ENCODE measurements around the gene CRISP3. TPM values are rescaled to one million over a fixed set of nuclear protein-coding genes. Genes with fewer than 3 reads are reported as not detected.
"Not testable (repeated sequence)": the region's sequence is repeated elsewhere in the genome, so short reads cannot be mapped to it uniquely, and the experiment has no call there.

Gene CRISP3
- total RNA-seq, 2 experiments from 2014 or later = not detected

DNA sequence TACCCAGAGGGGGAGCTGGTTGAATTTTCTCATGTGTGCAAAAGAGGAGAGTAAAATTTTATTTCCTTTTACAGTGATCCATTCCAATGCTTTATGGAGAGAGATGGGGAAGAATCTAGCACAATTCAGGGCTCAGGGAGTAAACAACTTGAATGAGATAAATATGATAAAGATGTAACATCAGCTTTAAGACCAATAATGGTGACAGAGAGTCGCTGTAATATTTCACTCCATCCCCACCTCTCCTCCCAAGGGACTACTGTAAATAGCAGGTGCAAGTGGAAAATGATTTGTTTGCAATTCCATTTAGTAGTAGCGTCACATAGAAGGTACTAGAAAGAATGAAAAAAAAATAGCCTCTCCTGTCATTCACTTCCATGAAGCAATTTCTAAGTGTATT is 4.8 kb downstream of the CRISP3 start:
- DNase-seq (no peak), ATAC-seq (no peak)
- H3K4me1 Mint-ChIP-seq = no peaks in the 10 kb centered on the region
- H3K27ac Mint-ChIP-seq = no peak overlapping the region
- H3K27me3 Mint-ChIP-seq = no peaks in the 10 kb centered on the region
- ChIA-PET POLR2A (no interaction called here), CTCF (no interaction called here)
- H3K9me3 Mint-ChIP-seq (ENCODE audit: low read depth) = peaks cover 1% of the 10 kb centered on the region
- no peak overlapping the region for H3K4me3 Mint-ChIP-seq
- intact Hi-C loops (cut with DNase I, micrococcal nuclease) = no loop called here
- no peaks in the 10 kb centered on the region for H3K36me3 Mint-ChIP-seq (ENCODE audit: low read depth)

DNA sequence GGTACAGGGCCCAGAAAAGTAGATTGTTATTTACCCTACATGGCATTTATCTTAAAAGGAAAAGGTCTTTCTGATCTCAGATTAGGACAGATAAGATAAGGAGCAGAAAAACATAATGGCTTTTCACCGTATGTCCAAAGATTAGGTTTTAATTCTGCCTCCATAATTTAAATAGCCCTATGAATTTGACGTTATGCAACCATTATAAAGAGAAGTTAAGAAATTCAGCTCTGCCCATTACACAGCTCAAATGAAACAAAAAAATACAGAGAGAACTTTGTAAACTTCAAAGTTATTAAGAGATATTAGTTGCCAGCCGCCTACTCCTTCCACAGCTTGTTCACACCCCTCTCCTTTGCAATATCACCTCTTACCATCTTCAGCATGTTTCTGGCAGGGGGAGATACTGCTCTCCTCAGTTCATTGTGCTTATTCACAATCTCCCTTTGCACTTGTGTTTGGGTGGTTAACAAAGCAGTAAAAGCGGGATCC is 8.1 kb downstream of the CRISP3 start:
- intact Hi-C loops (cut with DNase I, micrococcal nuclease) = no loop called here
- CTCF ChIA-PET = no interaction called here
- DNase-seq (no peak), ATAC-seq (no peak)
- H3K27ac Mint-ChIP-seq = no peak overlapping the region
- peaks cover under 1% of the 10 kb centered on the region for H3K9me3 Mint-ChIP-seq (ENCODE audit: low read depth)
- POLR2A ChIA-PET = no interaction called here
- H3K27me3 Mint-ChIP-seq = no peaks in the 10 kb centered on the region
- no peaks in the 10 kb centered on the region for H3K36me3 Mint-ChIP-seq (ENCODE audit: low read depth)
- H3K4me3 Mint-ChIP-seq = no peak overlapping the region
- no peaks in the 10 kb centered on the region for H3K4me1 Mint-ChIP-seq

DNA sequence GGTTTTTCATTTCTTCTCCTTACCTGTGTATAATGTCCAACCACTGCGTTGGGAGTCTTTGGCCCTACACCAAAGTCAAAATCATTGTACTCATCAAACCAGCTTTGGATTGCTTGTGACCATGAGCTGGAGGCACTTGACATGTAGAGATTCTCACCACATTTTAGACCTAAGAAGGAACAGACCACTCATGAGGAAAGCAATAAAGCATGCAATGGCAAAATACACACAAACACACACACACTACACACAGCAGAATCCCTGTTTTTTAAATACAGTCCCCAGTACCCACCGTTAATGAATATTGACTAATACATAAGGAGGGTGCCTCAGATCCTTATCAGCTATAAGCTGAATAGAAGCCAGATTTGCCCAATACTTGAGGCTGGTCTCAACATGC is 10.5 kb downstream of the CRISP3 start:
- ATAC-seq (no peak), DNase-seq (no peak)
- Mint-ChIP-seq H3K36me3 (ENCODE audit: low read depth) (no peaks in the 10 kb centered on the region), H3K9me3 (ENCODE audit: low read depth) (peaks cover 2% of the 10 kb centered on the region), H3K27me3 (no peaks in the 10 kb centered on the region), H3K4me3 (no peak overlapping the region), H3K27ac (no peak overlapping the region), H3K4me1 (no peaks in the 10 kb centered on the region)
- POLR2A ChIA-PET = no interaction called here
- intact Hi-C loops (cut with DNase I, micrococcal nuclease) = no loop called here
- CTCF ChIA-PET = no interaction called here

DNA sequence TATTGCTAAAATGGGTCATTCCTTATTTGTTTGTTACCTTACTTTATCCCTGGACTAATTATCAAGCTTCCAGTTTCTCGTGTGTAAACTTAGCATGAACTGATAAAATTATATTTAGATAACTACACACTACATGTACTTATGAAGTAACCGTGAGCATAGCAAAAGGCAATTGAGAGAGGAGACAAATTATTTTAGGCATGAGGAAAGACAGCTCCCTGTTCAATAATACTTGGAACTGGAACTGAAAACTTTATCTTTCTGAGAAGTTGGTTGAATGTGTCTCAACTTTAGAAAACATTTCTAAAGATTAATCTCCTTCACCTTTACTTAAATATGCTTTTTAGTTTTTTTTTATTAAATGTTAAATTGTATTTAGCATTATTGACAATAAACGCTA is 11.4 kb downstream of the CRISP3 start:
- H3K4me1 Mint-ChIP-seq = no peaks in the 10 kb centered on the region
- peaks cover 2% of the 10 kb centered on the region for H3K9me3 Mint-ChIP-seq (ENCODE audit: low read depth)
- no peaks in the 10 kb centered on the region for H3K27me3 Mint-ChIP-seq
- POLR2A ChIA-PET = no interaction called here
- no peaks in the 10 kb centered on the region for H3K36me3 Mint-ChIP-seq (ENCODE audit: low read depth)
- DNase-seq (no peak), ATAC-seq (no peak)
- CTCF ChIA-PET = no interaction called here
- no peak overlapping the region for H3K4me3 Mint-ChIP-seq
- H3K27ac Mint-ChIP-seq = no peak overlapping the region
- intact Hi-C loops (cut with DNase I, micrococcal nuclease) = no loop called here

DNA sequence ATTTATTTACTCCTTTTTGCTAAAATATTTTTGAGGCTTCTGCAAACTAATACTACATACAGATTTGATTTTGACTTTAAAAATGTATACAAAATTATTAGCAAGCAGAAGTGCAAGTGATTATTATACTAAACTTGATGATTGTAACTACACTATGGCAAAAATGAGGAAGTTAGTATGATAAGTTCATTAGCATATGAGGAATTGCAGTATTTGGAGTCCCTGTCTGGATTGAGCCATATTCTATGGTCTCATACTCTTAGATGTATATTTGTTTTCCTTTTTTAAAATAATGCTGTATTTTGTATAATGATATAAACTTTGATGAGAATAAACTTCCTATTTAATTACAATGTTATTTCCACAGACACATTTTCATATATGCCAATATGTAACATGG is 13.9 kb downstream of the CRISP3 start:
- H3K27ac Mint-ChIP-seq = no peak overlapping the region

DNA sequence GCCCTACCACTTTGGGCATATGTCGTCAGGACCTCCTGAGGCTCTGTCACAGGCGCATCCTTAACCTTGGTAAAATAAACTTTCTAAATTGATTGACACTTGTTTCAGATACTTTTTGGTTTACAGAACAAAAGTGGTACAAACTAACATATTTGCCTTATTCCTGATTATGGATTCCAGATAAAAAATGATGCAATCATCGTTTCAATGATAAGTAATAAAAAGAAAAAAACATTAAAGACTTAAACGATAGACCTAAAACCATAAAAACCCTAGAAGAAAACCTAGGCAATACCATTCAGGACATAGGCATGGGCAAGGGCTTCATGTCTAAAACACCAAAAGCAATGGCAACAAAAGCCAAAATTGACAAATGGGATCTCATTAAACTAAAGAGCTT is 20.3 kb downstream of the CRISP3 start:
- H3K36me3 Mint-ChIP-seq (ENCODE audit: low read depth); POLR2A ChIA-PET; CTCF ChIA-PET; DNase-seq; ATAC-seq; H3K4me1 Mint-ChIP-seq; H3K27me3 Mint-ChIP-seq; H3K4me3 Mint-ChIP-seq; H3K27ac Mint-ChIP-seq; intact Hi-C loops (cut with DNase I, micrococcal nuclease); H3K9me3 Mint-ChIP-seq (ENCODE audit: low read depth): not testable (repeated sequence)

More for the DNA sequence above, 13.9 kb downstream of the CRISP3 start:
- no peaks in the 10 kb centered on the region for H3K36me3 Mint-ChIP-seq (ENCODE audit: low read depth)
- no peak for ATAC-seq
- ChIA-PET POLR2A (no interaction called here), CTCF (no interaction called here)
- H3K4me3 Mint-ChIP-seq = no peak overlapping the region
- H3K27me3 Mint-ChIP-seq = no peaks in the 10 kb centered on the region
- H3K4me1 Mint-ChIP-seq = no peaks in the 10 kb centered on the region
- no peak for DNase-seq
- peaks cover 7% of the 10 kb centered on the region for H3K9me3 Mint-ChIP-seq (ENCODE audit: low read depth)
- intact Hi-C loops (cut with DNase I, micrococcal nuclease) = no loop called here

DNA sequence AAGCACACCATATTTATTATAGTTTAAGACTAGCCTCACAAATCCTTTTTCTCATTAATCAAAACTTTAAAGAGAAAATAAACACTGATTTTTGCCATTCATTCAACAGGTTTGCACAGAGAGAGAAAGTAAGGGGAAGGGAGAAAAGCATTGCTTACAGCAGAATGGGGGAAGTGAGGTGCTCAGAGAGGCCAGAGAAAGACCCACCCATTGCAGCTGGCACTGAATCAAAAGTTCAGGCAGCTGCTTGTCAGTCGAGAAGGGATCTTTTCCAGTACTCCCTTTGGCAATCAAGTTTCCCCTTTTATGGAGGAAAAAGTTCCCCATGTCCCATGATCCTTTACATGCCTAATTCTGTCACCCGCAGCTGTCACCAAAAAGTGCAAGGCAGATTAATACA is 22.9 kb downstream of the CRISP3 start:
- Mint-ChIP-seq H3K27ac (no peak overlapping the region), H3K27me3 (no peaks in the 10 kb centered on the region), H3K9me3 (ENCODE audit: low read depth) (peaks cover 5% of the 10 kb centered on the region), H3K36me3 (ENCODE audit: low read depth) (no peaks in the 10 kb centered on the region), H3K4me1 (no peaks in the 10 kb centered on the region), H3K4me3 (no peak overlapping the region)
- intact Hi-C loops (cut with DNase I, micrococcal nuclease) = no loop called here
- DNase-seq = no peak
- POLR2A ChIA-PET = no interaction called here
- CTCF ChIA-PET = no interaction called here
- no peak for ATAC-seq

DNA sequence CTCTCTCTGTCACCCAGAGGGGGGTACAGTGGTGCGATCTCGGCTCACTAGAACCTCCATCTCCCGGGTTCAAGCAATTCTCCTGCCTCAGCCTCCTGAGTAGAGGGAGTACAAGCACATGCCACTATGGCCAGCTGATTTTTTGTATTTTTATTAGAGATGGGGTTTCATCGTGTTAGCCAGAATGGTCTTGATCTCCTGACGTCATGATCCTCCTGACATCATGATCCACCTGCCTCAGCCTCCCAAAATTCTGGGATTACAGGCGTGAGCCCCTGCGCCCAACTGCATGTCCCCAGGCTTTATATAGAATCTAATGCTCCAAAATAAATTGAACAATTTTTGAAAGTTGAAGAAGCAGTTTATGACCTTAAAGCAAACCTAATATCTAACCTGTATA is 23.8 kb downstream of the CRISP3 start:
- ChIA-PET CTCF (no interaction called here), POLR2A (no interaction called here)
- Mint-ChIP-seq H3K36me3 (ENCODE audit: low read depth) (no peaks in the 10 kb centered on the region), H3K4me3 (no peak overlapping the region), H3K27ac (no peak overlapping the region), H3K4me1 (no peaks in the 10 kb centered on the region), H3K9me3 (ENCODE audit: low read depth) (peaks cover 2% of the 10 kb centered on the region), H3K27me3 (no peaks in the 10 kb centered on the region)
- ATAC-seq (no peak), DNase-seq (no peak)
- intact Hi-C loops (cut with DNase I, micrococcal nuclease) = no loop called here

DNA sequence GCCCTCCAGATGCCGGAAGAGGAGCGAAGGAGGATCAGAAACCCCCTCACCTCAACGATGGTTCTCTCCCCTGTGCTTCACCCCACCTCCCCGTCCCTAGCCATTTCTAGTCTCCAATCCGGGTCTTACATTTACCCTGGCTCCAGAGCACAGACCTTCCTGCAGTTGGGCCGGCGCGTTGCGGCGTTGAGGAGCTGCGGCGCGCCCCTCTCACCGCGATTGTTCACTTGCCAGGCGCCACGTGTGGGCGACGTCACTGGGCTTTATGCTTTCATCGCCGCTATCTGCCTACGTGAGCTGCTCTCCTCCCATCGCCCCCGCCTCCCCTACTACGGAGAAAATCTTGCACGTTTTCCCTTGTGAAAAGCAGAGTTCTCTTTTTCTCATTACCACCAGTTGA is 30.8 kb downstream of the CRISP3 start, which contains the start of gene CRISP2:
Gene CRISP2 (minus strand): TSS at position 198 of the 400 bp plus-strand sequence. CDS start 4,347 bp downstream, outside the sequence.
- intact Hi-C loops (cut with DNase I, micrococcal nuclease) = no loop called here
- Mint-ChIP-seq H3K36me3 (ENCODE audit: low read depth) (no peaks in the 10 kb centered on the region), H3K27ac (no peak within 1 kb of the TSS), H3K9me3 (ENCODE audit: low read depth) (peaks cover 1% of the 10 kb centered on the region), H3K4me3 (no peak within 1 kb of the TSS), H3K27me3 (no peaks in the 10 kb centered on the region), H3K4me1 (no peaks in the 10 kb centered on the region)
- no peak for DNase-seq
- ChIA-PET POLR2A (no interaction called here), CTCF (interaction anchor here (0.7 kb wide), 1 partner anchor 1367 kb away, joined by 6 read pairs; no protein-coding TSS in a partner anchor)
- no peak for ATAC-seq

DNA sequence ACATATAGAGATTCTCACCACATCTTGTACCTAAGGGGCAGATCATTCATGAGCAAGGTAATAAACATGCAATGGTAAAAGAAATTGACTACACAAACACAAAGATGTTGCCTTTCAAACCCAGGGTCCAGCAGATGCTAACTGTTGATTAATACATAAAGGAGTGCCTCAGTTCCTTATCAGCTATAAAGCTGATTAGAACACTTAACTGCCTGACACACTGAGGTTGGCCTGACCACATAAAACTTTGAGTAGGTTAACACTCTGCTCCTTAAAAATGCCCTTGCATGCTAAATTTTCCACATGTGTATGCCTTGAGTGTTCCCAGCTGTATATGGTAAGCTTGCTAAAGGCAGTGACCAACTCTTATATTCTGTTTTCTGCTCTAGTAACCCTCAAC is 45.7 kb downstream of the CRISP3 start:
- no peak overlapping the region for H3K4me3 Mint-ChIP-seq
- H3K4me1 Mint-ChIP-seq = no peaks in the 10 kb centered on the region
- no peaks in the 10 kb centered on the region for H3K27me3 Mint-ChIP-seq
- no peak for ATAC-seq
- H3K36me3 Mint-ChIP-seq (ENCODE audit: low read depth) = no peaks in the 10 kb centered on the region
- peaks cover 8% of the 10 kb centered on the region for H3K9me3 Mint-ChIP-seq (ENCODE audit: low read depth)
- intact Hi-C loops (cut with DNase I, micrococcal nuclease) = no loop called here
- DNase-seq = no peak
- ChIA-PET CTCF (no interaction called here), POLR2A (no interaction called here)
- H3K27ac Mint-ChIP-seq = no peak overlapping the region

DNA sequence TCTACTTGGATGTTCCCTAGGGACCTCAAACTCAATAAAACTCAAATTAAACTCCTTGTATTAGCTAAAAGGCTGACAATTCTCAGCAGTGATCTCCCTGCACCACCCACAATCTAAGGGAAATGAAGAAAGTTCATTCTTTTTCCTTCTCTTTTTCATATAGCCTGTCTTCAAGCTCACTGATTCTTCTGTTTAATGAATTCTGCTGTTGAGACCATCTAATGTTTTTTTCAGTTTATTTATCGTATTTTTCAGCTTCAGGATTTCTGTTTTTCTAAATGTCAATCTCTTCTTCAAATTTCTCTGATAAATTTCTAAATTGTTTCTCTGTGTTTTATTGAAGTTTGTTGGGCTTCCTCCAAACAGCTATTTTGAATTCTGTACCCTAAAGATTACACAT is 50.7 kb downstream of the CRISP3 start:
- peaks cover 13% of the 10 kb centered on the region for H3K9me3 Mint-ChIP-seq (ENCODE audit: low read depth)
- no peak overlapping the region for H3K4me3 Mint-ChIP-seq
- ATAC-seq (no peak), DNase-seq (no peak)
- no peaks in the 10 kb centered on the region for H3K36me3 Mint-ChIP-seq (ENCODE audit: low read depth)
- intact Hi-C loops (cut with DNase I, micrococcal nuclease) = no loop called here
- ChIA-PET POLR2A (no interaction called here), CTCF (no interaction called here)
- no peaks in the 10 kb centered on the region for H3K4me1 Mint-ChIP-seq
- no peak overlapping the region for H3K27ac Mint-ChIP-seq
- peaks cover 1% of the 10 kb centered on the region for H3K27me3 Mint-ChIP-seq

DNA sequence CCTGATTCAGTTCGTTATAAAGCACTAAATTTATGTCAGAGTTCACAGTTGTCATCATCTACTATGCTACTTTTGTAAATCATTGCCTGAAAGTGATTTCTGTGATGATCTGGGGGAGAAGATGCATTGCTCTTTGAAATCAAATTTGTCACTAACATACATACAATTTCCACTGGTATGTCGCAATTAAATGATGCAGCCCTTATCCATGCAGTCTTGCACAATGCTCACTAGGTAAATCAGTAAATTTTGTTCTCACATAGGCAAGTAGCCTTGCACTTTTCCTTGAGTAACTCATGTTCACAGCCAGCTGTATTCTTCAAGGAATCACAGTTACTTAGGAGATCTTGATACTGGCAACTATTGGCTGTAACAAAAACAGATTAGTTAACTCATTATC is 51.7 kb downstream of the CRISP3 start:
- intact Hi-C loops (cut with DNase I, micrococcal nuclease) = no loop called here
- Mint-ChIP-seq H3K27ac (no peak overlapping the region), H3K4me1 (no peaks in the 10 kb centered on the region), H3K4me3 (no peak overlapping the region), H3K9me3 (ENCODE audit: low read depth) (peaks cover 13% of the 10 kb centered on the region), H3K27me3 (peaks cover 1% of the 10 kb centered on the region), H3K36me3 (ENCODE audit: low read depth) (no peaks in the 10 kb centered on the region)
- ATAC-seq (no peak), DNase-seq (no peak)
- ChIA-PET CTCF (no interaction called here), POLR2A (no interaction called here)

Data from activated CD4-positive, alpha-beta T cell treated with anti-CD3 and anti-CD28 coated beads for 36 hours (primary cell).